HepG2 (cell line): ENCODE data around the gene TMF1.

Experiments
- TAF1 ChIP-seq: sonication (generic); formaldehyde crosslinking; IDR thresholded peaks from 2 replicates; pipeline ENCODE4 v1.4.0; 2020; ENCODE audit warnings: missing genetic modification reagents
- ZNF343 ChIP-seq: sonication (generic); formaldehyde crosslinking; IDR thresholded peaks from 2 replicates; pipeline ENCODE4 v1.4.0; 2020; ENCODE audit warnings: mild to moderate bottlenecking, missing genetic modification reagents
- ZNF44 ChIP-seq: sonication (generic); formaldehyde crosslinking; IDR thresholded peaks from 2 replicates; pipeline ENCODE4 v1.5.1; 2020; ENCODE audit warnings: mild to moderate bottlenecking, missing genetic modification reagents
- ZNF501 ChIP-seq: sonication (generic); formaldehyde crosslinking; IDR thresholded peaks from 2 replicates; pipeline ENCODE4 v1.5.1; 2020; ENCODE audit warnings: mild to moderate bottlenecking, moderate library complexity, missing genetic modification reagents
- ZNF550 ChIP-seq: sonication (generic); formaldehyde crosslinking; IDR thresholded peaks from 2 replicates; pipeline ENCODE4 v1.4.0; 2020; ENCODE audit warnings: mild to moderate bottlenecking, missing genetic modification reagents, borderline replicate concordance
- ZNF569 ChIP-seq: sonication (generic); formaldehyde crosslinking; IDR thresholded peaks from 2 replicates; pipeline ENCODE4 v1.5.0; 2020; ENCODE audit warnings: mild to moderate bottlenecking, missing genetic modification reagents, moderate library complexity, borderline replicate concordance
- TF ChIP-seq, protein P1 (sequence below): sonication (generic); formaldehyde crosslinking; IDR thresholded peaks from 2 replicates; pipeline ENCODE4 v1.5.0; 2020; ENCODE audit warnings: mild to moderate bottlenecking, missing genetic modification reagents, moderate library complexity
- TF ChIP-seq, protein P2 (sequence below), 2 experiments: sonication (generic) in 1 of 2; formaldehyde crosslinking in 1 of 2; IDR thresholded peaks; 2 replicates each; pipeline versions ENCODE4 v1.5.1 to v1.6.1; 2011 to 2020; ENCODE audit warnings: borderline replicate concordance in 1 of 2, low read depth in 1 of 2, low read length in 1 of 2, mild to moderate bottlenecking in 1 of 2, missing genetic modification reagents in 1 of 2, moderate library complexity in 1 of 2

DNA sequence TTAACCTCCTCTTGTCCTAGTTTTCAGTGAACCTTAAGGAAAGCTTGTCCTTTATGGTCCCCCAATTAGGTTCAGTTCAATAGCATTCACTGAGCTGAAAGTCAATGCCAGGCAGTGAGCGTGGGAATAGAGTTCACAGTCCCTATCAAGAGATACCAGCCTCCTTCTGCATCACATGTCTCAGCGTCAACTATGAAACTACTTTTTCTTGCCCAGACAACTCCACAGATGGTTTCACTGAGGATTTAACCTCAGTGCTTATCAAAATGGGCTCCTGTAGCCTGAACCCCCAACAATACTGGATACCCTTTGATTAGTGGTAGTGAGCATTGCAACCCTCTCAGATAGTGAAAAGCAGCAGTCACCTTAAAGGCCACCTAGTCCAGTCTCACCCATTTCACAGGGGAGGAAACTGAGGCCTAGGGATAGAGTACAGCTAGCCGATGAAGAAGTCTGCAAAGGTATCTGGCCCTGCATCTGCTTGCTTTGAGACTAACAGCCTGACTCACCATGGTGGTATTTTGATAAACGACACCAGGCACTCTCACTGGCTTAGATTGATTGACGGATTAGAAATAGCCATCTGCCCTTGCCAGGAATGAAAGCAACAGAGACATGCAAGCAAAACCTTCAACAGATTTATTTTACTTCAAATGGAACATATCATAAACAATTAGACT, 29.6 kb upstream of the TMF1 start:
- TF ChIP-seq ZNF569, result no peak
- TF ChIP-seq, protein P1, sequence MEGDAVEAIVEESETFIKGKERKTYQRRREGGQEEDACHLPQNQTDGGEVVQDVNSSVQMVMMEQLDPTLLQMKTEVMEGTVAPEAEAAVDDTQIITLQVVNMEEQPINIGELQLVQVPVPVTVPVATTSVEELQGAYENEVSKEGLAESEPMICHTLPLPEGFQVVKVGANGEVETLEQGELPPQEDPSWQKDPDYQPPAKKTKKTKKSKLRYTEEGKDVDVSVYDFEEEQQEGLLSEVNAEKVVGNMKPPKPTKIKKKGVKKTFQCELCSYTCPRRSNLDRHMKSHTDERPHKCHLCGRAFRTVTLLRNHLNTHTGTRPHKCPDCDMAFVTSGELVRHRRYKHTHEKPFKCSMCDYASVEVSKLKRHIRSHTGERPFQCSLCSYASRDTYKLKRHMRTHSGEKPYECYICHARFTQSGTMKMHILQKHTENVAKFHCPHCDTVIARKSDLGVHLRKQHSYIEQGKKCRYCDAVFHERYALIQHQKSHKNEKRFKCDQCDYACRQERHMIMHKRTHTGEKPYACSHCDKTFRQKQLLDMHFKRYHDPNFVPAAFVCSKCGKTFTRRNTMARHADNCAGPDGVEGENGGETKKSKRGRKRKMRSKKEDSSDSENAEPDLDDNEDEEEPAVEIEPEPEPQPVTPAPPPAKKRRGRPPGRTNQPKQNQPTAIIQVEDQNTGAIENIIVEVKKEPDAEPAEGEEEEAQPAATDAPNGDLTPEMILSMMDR (CRISPR knock-in tag), result no peak
- TF ChIP-seq, protein P2, sequence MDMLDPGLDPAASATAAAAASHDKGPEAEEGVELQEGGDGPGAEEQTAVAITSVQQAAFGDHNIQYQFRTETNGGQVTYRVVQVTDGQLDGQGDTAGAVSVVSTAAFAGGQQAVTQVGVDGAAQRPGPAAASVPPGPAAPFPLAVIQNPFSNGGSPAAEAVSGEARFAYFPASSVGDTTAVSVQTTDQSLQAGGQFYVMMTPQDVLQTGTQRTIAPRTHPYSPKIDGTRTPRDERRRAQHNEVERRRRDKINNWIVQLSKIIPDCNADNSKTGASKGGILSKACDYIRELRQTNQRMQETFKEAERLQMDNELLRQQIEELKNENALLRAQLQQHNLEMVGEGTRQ (IDR thresholded peaks at IDR 0.05; ENCODE audit: low read depth, low read length), result no peak
- TF ChIP-seq, protein P2 (CRISPR knock-in tag; IDR thresholded peaks at IDR 0.05; ENCODE audit: borderline replicate concordance), result no peak
- no peak for TF ChIP-seq ZNF44 (CRISPR knock-in tag)
- no peak for TF ChIP-seq ZNF501 (CRISPR knock-in tag)
- no peak for TF ChIP-seq ZNF550 (CRISPR knock-in tag)
- no peak for TF ChIP-seq ZNF343
- no peak for TF ChIP-seq TAF1 (CRISPR knock-in tag)
